ENCODE measurements around the gene PEPD. TPM values are rescaled to one million over a fixed set of nuclear protein-coding genes. Genes with fewer than 3 reads are reported as not detected.

PEPD gene
- polyA plus RNA-seq, 3 donors: 61.5 to 218 (median 171) TPM

GRCh38 chr19:33473653-33474305, 47.8 kb downstream of the PEPD start:
- Histone ChIP-seq H3K27me3 (ENCODE audit: control insufficient read depth in 2 of 2, insufficient read depth in 2 of 2, low read length in 2 of 2) (no peaks in the 10 kb centered on the region), H2AFZ (ENCODE audit: insufficient read depth, low read depth, low read length, poor library complexity, severe bottlenecking) (no peak overlapping the region), H3K9ac (ENCODE audit: insufficient read depth, low read length, poor library complexity, severe bottlenecking) (no peak overlapping the region), H3K27ac (ENCODE audit: low read depth in 1 of 2, low read length in 2 of 2) (no peak overlapping the region), H3K4me3 (replicated peaks in 1 of 3; ENCODE audit: low read depth in 2 of 3, low read length in 3 of 3) (no peak overlapping the region), H3K4me2 (replicated peaks; ENCODE audit: extremely low read depth, low read length, poor library complexity, severe bottlenecking) (no peak overlapping the region), H4K20me1 (ENCODE audit: insufficient read depth, low read length) (no peaks in the 10 kb centered on the region), H3K79me2 (ENCODE audit: insufficient read depth, low read length) (no peaks in the 10 kb centered on the region), H3K9me3 (replicated peaks in 1 of 2; ENCODE audit: control insufficient read depth in 1 of 2, insufficient read depth in 1 of 2, low read length in 2 of 2) (peaks cover 0 to 2% of the 10 kb centered on the region in 2 donors), H3K4me1 (ENCODE audit: control insufficient read depth in 1 of 2, insufficient read depth in 2 of 2, low read length in 2 of 2) (no peaks in the 10 kb centered on the region), H3K36me3 (replicated peaks in 1 of 2; ENCODE audit: control insufficient read depth in 1 of 2, insufficient read depth in 2 of 2, low read length in 2 of 2) (peaks cover 6 to 15% of the 10 kb centered on the region in 2 donors)
- Mint-ChIP-seq H3K4me3 (no peak overlapping the region), H3K27me3 (ENCODE audit: low read depth in 3 of 3) (peaks cover 0 to 2% (median 0%) of the 10 kb centered on the region in 3 donors), H3K9me3 (peaks cover 0 to 6% (median 4%) of the 10 kb centered on the region in 7 donors), H3K36me3 (peaks cover 25 to 27% of the 10 kb centered on the region in 2 donors), H3K4me1 (peaks cover 3% of the 10 kb centered on the region), H3K27ac (no peak overlapping the region)
- TF ChIP-seq CTCF (IDR thresholded peaks at IDR 0.05): no peak
- WGBS (ENCODE audit: insufficient coverage): 15% methylated on average over 5 of the region's 6 CpGs
- intact Hi-C loops (cut with micrococcal nuclease): no loop called here
- DNase-seq: no peak

- peaks cover 3% of the 10 kb centered on the region for H3K4me1 Mint-ChIP-seq
- intact Hi-C loops (cut with micrococcal nuclease): no loop called here
Measured at GRCh38 chr19:33472691-33473652, 48.6 kb downstream of the PEPD start.

More at GRCh38 chr19:33472691-33473652, 48.6 kb downstream of the PEPD start:
- WGBS (ENCODE audit: insufficient coverage): 84% methylated on average over 17 of the region's 23 CpGs
- no peak for DNase-seq
- H3K9ac ChIP-seq (ENCODE audit: insufficient read depth, low read length, poor library complexity, severe bottlenecking): no peak overlapping the region
- TF ChIP-seq CTCF (IDR thresholded peaks at IDR 0.05): no peak
- Mint-ChIP-seq H3K27ac (peak overlapping the region in 1 of 7 donors; percentile 73), H3K36me3 (peaks cover 19 to 20% of the 10 kb centered on the region in 2 donors), H3K27me3 (ENCODE audit: low read depth in 3 of 3) (peaks cover 0 to 2% (median 0%) of the 10 kb centered on the region in 3 donors), H3K4me3 (no peak overlapping the region), H3K9me3 (peaks cover 0 to 3% (median 0%) of the 10 kb centered on the region in 7 donors)
- no peaks in the 10 kb centered on the region for H3K27me3 ChIP-seq (ENCODE audit: control insufficient read depth in 2 of 2, insufficient read depth in 2 of 2, low read length in 2 of 2)
- no peaks in the 10 kb centered on the region for H4K20me1 ChIP-seq (ENCODE audit: insufficient read depth, low read length)
- no peak overlapping the region for H3K4me2 ChIP-seq (replicated peaks; ENCODE audit: extremely low read depth, low read length, poor library complexity, severe bottlenecking)
- H3K36me3 ChIP-seq (replicated peaks in 1 of 2; ENCODE audit: control insufficient read depth in 1 of 2, insufficient read depth in 2 of 2, low read length in 2 of 2): peaks cover 6 to 12% of the 10 kb centered on the region in 2 donors
- H3K9me3 ChIP-seq (replicated peaks in 1 of 2; ENCODE audit: control insufficient read depth in 1 of 2, insufficient read depth in 1 of 2, low read length in 2 of 2): no peaks in the 10 kb centered on the region
- H3K4me1 ChIP-seq (ENCODE audit: control insufficient read depth in 1 of 2, insufficient read depth in 2 of 2, low read length in 2 of 2): no peaks in the 10 kb centered on the region
- no peak overlapping the region for H3K27ac ChIP-seq (ENCODE audit: low read depth in 1 of 2, low read length in 2 of 2)
- H2AFZ ChIP-seq (ENCODE audit: insufficient read depth, low read depth, low read length, poor library complexity, severe bottlenecking): no peak overlapping the region
- H3K79me2 ChIP-seq (ENCODE audit: insufficient read depth, low read length): no peaks in the 10 kb centered on the region
- no peak overlapping the region for H3K4me3 ChIP-seq (replicated peaks in 1 of 3; ENCODE audit: low read depth in 2 of 3, low read length in 3 of 3)
